ENCODE results near the gene SARDH. TPM values are rescaled to one million over a fixed set of nuclear protein-coding genes. Genes with fewer than 3 reads are reported as not detected.

The SARDH gene
- total RNA-seq, 1 donor from 2014 or later, result 0.68 TPM

- Mint-ChIP-seq H3K4me1 (peaks cover 22% of the 10 kb centered on the region), H3K36me3 (ENCODE audit: low read depth) (no peaks in the 10 kb centered on the region), H3K27me3 (no peaks in the 10 kb centered on the region), H3K9me3 (no peaks in the 10 kb centered on the region), H3K27ac (no peak overlapping the region), H3K4me3 (no peak overlapping the region)
- no peak for DNase-seq
- intact Hi-C loops (cut with micrococcal nuclease), result no loop called here
These were observed 64.9 kb downstream of the SARDH start for GRCh38 chr9:133673258-133673655.

- Mint-ChIP-seq H3K9me3 (no peaks in the 10 kb centered on the region), H3K36me3 (ENCODE audit: low read depth) (no peaks in the 10 kb centered on the region), H3K27me3 (no peaks in the 10 kb centered on the region), H3K4me3 (no peak overlapping the region), H3K27ac (no peak overlapping the region), H3K4me1 (peaks cover 21% of the 10 kb centered on the region)
- intact Hi-C loops (cut with micrococcal nuclease), result no loop called here
- DNase-seq, result no peak
These were observed 65.5 kb downstream of the SARDH start for GRCh38 chr9:133672503-133673257.

- Mint-ChIP-seq H3K4me3 (no peak overlapping the region), H3K9me3 (no peaks in the 10 kb centered on the region), H3K27ac (no peak overlapping the region), H3K36me3 (ENCODE audit: low read depth) (no peaks in the 10 kb centered on the region), H3K27me3 (no peaks in the 10 kb centered on the region), H3K4me1 (peaks cover 10% of the 10 kb centered on the region)
- intact Hi-C loops (cut with micrococcal nuclease), result no loop called here
- no peak for DNase-seq
These were observed 66.8 kb downstream of the SARDH start for GRCh38 chr9:133671371-133671770.

- Mint-ChIP-seq H3K4me1 (peaks cover 3% of the 10 kb centered on the region), H3K27me3 (no peaks in the 10 kb centered on the region), H3K9me3 (no peaks in the 10 kb centered on the region), H3K36me3 (ENCODE audit: low read depth) (no peaks in the 10 kb centered on the region), H3K4me3 (no peak overlapping the region), H3K27ac (no peak overlapping the region)
- no peak for DNase-seq
- intact Hi-C loops (cut with micrococcal nuclease), result no loop called here
These were observed 67.7 kb downstream of the SARDH start for GRCh38 chr9:133670466-133670865.

- Mint-ChIP-seq H3K9me3 (no peaks in the 10 kb centered on the region), H3K4me3 (no peak overlapping the region)
These were observed 68.9 kb downstream of the SARDH start for GRCh38 chr9:133669182-133669801.

GRCh38 chr9:133667759-133668450 lies 70.2 kb downstream of the SARDH start:
- Mint-ChIP-seq H3K27me3 (no peaks in the 10 kb centered on the region), H3K4me1 (no peaks in the 10 kb centered on the region), H3K36me3 (ENCODE audit: low read depth) (no peaks in the 10 kb centered on the region), H3K9me3 (no peaks in the 10 kb centered on the region), H3K27ac (no peak overlapping the region), H3K4me3 (no peak overlapping the region)
- no peak for DNase-seq
- intact Hi-C loops (cut with micrococcal nuclease), result no loop called here

More at GRCh38 chr9:133669182-133669801, 68.9 kb downstream of the SARDH start:
- DNase-seq, result no peak
- H3K4me1 Mint-ChIP-seq, result no peaks in the 10 kb centered on the region
- no peak overlapping the region for H3K27ac Mint-ChIP-seq
- no peaks in the 10 kb centered on the region for H3K36me3 Mint-ChIP-seq (ENCODE audit: low read depth)
- intact Hi-C loops (cut with micrococcal nuclease), result no loop called here
- H3K27me3 Mint-ChIP-seq, result no peaks in the 10 kb centered on the region

GRCh38 chr9:133666845-133667244 lies 71.3 kb downstream of the SARDH start:
- H3K27ac Mint-ChIP-seq, result no peak overlapping the region
- H3K36me3 Mint-ChIP-seq (ENCODE audit: low read depth), result no peaks in the 10 kb centered on the region
- no peaks in the 10 kb centered on the region for H3K9me3 Mint-ChIP-seq
- no peak for DNase-seq
- intact Hi-C loops (cut with micrococcal nuclease), result no loop called here
- H3K4me1 Mint-ChIP-seq, result no peaks in the 10 kb centered on the region
- no peaks in the 10 kb centered on the region for H3K27me3 Mint-ChIP-seq
- no peak overlapping the region for H3K4me3 Mint-ChIP-seq

GRCh38 chr9:133666387-133666786 lies 71.8 kb downstream of the SARDH start:
- Mint-ChIP-seq H3K4me3 (no peak overlapping the region), H3K9me3 (no peaks in the 10 kb centered on the region), H3K27me3 (no peaks in the 10 kb centered on the region), H3K4me1 (no peaks in the 10 kb centered on the region), H3K36me3 (ENCODE audit: low read depth) (no peaks in the 10 kb centered on the region), H3K27ac (no peak overlapping the region)
- intact Hi-C loops (cut with micrococcal nuclease), result no loop called here
- DNase-seq, result no peak

- no peaks in the 10 kb centered on the region for H3K4me1 Mint-ChIP-seq
- H3K4me3 Mint-ChIP-seq, result no peak overlapping the region
- intact Hi-C loops (cut with micrococcal nuclease), result no loop called here
These were observed 72.6 kb downstream of the SARDH start for GRCh38 chr9:133665535-133665934.

GRCh38 chr9:133665096-133665495 lies 73.1 kb downstream of the SARDH start:
- no peak for DNase-seq
- Mint-ChIP-seq H3K4me3 (no peak overlapping the region), H3K27ac (no peak overlapping the region), H3K36me3 (ENCODE audit: low read depth) (no peaks in the 10 kb centered on the region), H3K27me3 (peaks cover under 1% of the 10 kb centered on the region), H3K9me3 (no peaks in the 10 kb centered on the region), H3K4me1 (no peaks in the 10 kb centered on the region)
- intact Hi-C loops (cut with micrococcal nuclease), result no loop called here

More at GRCh38 chr9:133665535-133665934, 72.6 kb downstream of the SARDH start:
- Mint-ChIP-seq H3K36me3 (ENCODE audit: low read depth) (no peaks in the 10 kb centered on the region), H3K27me3 (no peaks in the 10 kb centered on the region), H3K27ac (no peak overlapping the region), H3K9me3 (no peaks in the 10 kb centered on the region)
- DNase-seq, result no peak

- no peak overlapping the region for H3K27ac Mint-ChIP-seq
- DNase-seq, result no peak
- no peaks in the 10 kb centered on the region for H3K9me3 Mint-ChIP-seq
- H3K27me3 Mint-ChIP-seq, result peaks cover 2% of the 10 kb centered on the region
- intact Hi-C loops (cut with micrococcal nuclease), result no loop called here
- no peaks in the 10 kb centered on the region for H3K36me3 Mint-ChIP-seq (ENCODE audit: low read depth)
- H3K4me3 Mint-ChIP-seq, result no peak overlapping the region
- no peaks in the 10 kb centered on the region for H3K4me1 Mint-ChIP-seq
These were observed 73.7 kb downstream of the SARDH start for GRCh38 chr9:133664173-133665050.

- DNase-seq, result no peak
- Mint-ChIP-seq H3K4me1 (peaks cover 2% of the 10 kb centered on the region), H3K27ac (no peak overlapping the region), H3K27me3 (peaks cover 21% of the 10 kb centered on the region), H3K9me3 (no peaks in the 10 kb centered on the region), H3K4me3 (no peak overlapping the region), H3K36me3 (ENCODE audit: low read depth) (no peaks in the 10 kb centered on the region)
- intact Hi-C loops (cut with micrococcal nuclease), result no loop called here
These were observed 76.2 kb downstream of the SARDH start for GRCh38 chr9:133661846-133662540.

- no peaks in the 10 kb centered on the region for H3K9me3 Mint-ChIP-seq
- DNase-seq, result no peak
- H3K4me1 Mint-ChIP-seq, result peaks cover 2% of the 10 kb centered on the region
- H3K27ac Mint-ChIP-seq, result no peak overlapping the region
- peaks cover 30% of the 10 kb centered on the region for H3K27me3 Mint-ChIP-seq
- H3K4me3 Mint-ChIP-seq, result no peak overlapping the region
- intact Hi-C loops (cut with micrococcal nuclease), result no loop called here
- H3K36me3 Mint-ChIP-seq (ENCODE audit: low read depth), result no peaks in the 10 kb centered on the region
These were observed 78.6 kb downstream of the SARDH start for GRCh38 chr9:133659516-133659915.

All from activated CD4-positive, alpha-beta T cell treated with anti-CD3 and anti-CD28 coated beads, Interleukin-2, amount 10 ng/mL, durations not matched to agents 24 days and 14 days (primary cell).